HepG2 (cell line): Measurements from ENCODE around the gene XRCC3. TPM values are rescaled to one million over a fixed set of nuclear protein-coding genes. Genes with fewer than 3 reads are reported as not detected.
"Not testable (repeated sequence)": the region's sequence is repeated elsewhere in the genome, so short reads cannot be mapped to it uniquely, and the experiment has no call there.

Source experiments
- ATAC-seq: fragments of 200-7000 bp; cut with Tn5 transposase; 3 replicates; pipeline ENCODE4 v1.9.1; 2020; ENCODE audit warnings: mild to moderate bottlenecking, moderate library complexity
- BruUV-seq: library from RNA; stranded (reverse); fragments of 400-500 nt; replicated peaks from 2 replicates; lab custom pipeline; 2021; lab: Mats Ljungman, UMichigan
- CTCF ChIA-PET: fragments of 300-600 bp; formaldehyde crosslinking; extraction: SDS; loops from one replicate; lab custom pipeline; 2021; ENCODE audit warnings: low total read pairs, inconsistent platforms, low intra/inter-chr PET ratio; lab: Yijun Ruan, JAX
- POLR2A ChIA-PET: fragments of 350-600 bp; sonication (Branson Sonifier 250); formaldehyde crosslinking; loops from one replicate; lab custom pipeline; 2020; ENCODE audit warnings: antibody characterized with exemption, inconsistent platforms; lab: Yijun Ruan, JAX
- DNase-seq: peaks from one replicate; pipeline ENCODE4 v3.0.0-alpha.2; 2015; ENCODE audit warnings: low spot score
- FAIRE-seq: peaks from 3 replicates; lab custom pipeline; 2011; peaks lifted over from hg19 to GRCh38; lab: Jason Lieb, UNC
- H2AFZ ChIP-seq: one replicate; pipeline ENCODE4 v1.6.1; 2011; ENCODE audit warnings: low read length, inconsistent platforms
- H3K27ac ChIP-seq: fragments of 300-600 bp; 3 replicates; pipeline ENCODE4 v1.8.0; 2011; ENCODE audit warnings: mixed run types, mild to moderate bottlenecking, mixed read lengths, low read length, inconsistent platforms; ENCODE audit not compliant: insufficient read depth; ENCODE audit errors: extremely low read length
- H3K27me3 ChIP-seq, 2 experiments: fragments of 200-600 bp in 1 of 2; 2 replicates in 1 of 2; 3 replicates in 1 of 2; pipeline versions ENCODE4 v1.6.0 to v1.8.0; 2011; ENCODE audit warnings: low read length in 2 of 2, mild to moderate bottlenecking in 2 of 2, moderate library complexity in 2 of 2, inconsistent platforms in 1 of 2; ENCODE audit not compliant: insufficient read depth in 2 of 2, control insufficient read depth in 1 of 2
- H3K36me3 ChIP-seq, 2 experiments: fragments of 200-600 bp in 1 of 2; replicated peaks in 1 of 2; 2 replicates in 1 of 2; 3 replicates in 1 of 2; pipeline versions ENCODE4 v1.5.1 to v1.8.0; 2011; ENCODE audit warnings: low read length in 2 of 2, inconsistent platforms in 1 of 2; ENCODE audit not compliant: insufficient read depth in 2 of 2, control insufficient read depth in 1 of 2
- H3K4me1 ChIP-seq: 2 replicates; pipeline ENCODE4 v1.5.1; 2012; ENCODE audit warnings: low read length, inconsistent platforms; ENCODE audit not compliant: insufficient read depth
- H3K4me2 ChIP-seq: 2 replicates; pipeline ENCODE4 v1.6.0; 2011; ENCODE audit warnings: low read depth, low read length, inconsistent platforms
- H3K4me3 ChIP-seq, 3 experiments: fragments of 200-600 bp in 1 of 3; sonication (generic), shearing (Covaris generic) in 1 of 3; replicated peaks in 1 of 3; 2 replicates each; pipeline ENCODE4 v1.5.1; 2011 to 2016; ENCODE audit warnings: low read length in 3 of 3, inconsistent platforms in 2 of 3, low read depth in 2 of 3, mild to moderate bottlenecking in 2 of 3, control low read depth in 1 of 3, mixed read lengths in 1 of 3; ENCODE audit not compliant: insufficient read depth in 1 of 3
- H3K79me2 ChIP-seq: one replicate; pipeline ENCODE4 v1.6.1; 2011; ENCODE audit warnings: low read length, inconsistent platforms; ENCODE audit not compliant: insufficient read depth
- H3K9ac ChIP-seq: 2 replicates; pipeline ENCODE4 v1.6.0; 2011; ENCODE audit warnings: mild to moderate bottlenecking, low read depth, low read length, inconsistent platforms; ENCODE audit not compliant: insufficient read depth
- H3K9me3 ChIP-seq: 2 replicates; pipeline ENCODE4 v1.5.1; 2012; ENCODE audit warnings: mild to moderate bottlenecking, low read length
- H4K20me1 ChIP-seq: 2 replicates; pipeline ENCODE4 v1.6.0; 2011; ENCODE audit warnings: inconsistent platforms, mild to moderate bottlenecking, low read length, moderate library complexity; ENCODE audit not compliant: insufficient read depth
- GLI4 ChIP-seq: sonication (generic); formaldehyde crosslinking; IDR thresholded peaks from 2 replicates; pipeline ENCODE4 v1.5.1; 2020; ENCODE audit warnings: missing genetic modification reagents, mild to moderate bottlenecking, moderate library complexity, borderline replicate concordance
- GZF1 ChIP-seq: sonication (generic); formaldehyde crosslinking; IDR thresholded peaks from 2 replicates; pipeline ENCODE4 v1.5.1; 2020; ENCODE audit warnings: mild to moderate bottlenecking, missing genetic modification reagents
- MEIS2 ChIP-seq: sonication (generic); formaldehyde crosslinking; IDR thresholded peaks from 2 replicates; pipeline ENCODE4 v1.9.0; 2021; ENCODE audit warnings: mild to moderate bottlenecking, missing genetic modification reagents
- MIXL1 ChIP-seq: IDR thresholded peaks from 2 replicates; pipeline ENCODE4 v1.6.1; 2016
- NONO ChIP-seq, 2 experiments: fragments of 450-650 bp in 1 of 2; sonication (generic) in 1 of 2; formaldehyde crosslinking in 1 of 2; IDR thresholded peaks in 1 of 2; conservative IDR thresholded peaks in 1 of 2; 2 replicates each; pipeline versions ENCODE4 v1.6.1 to v1.8.0; 2017 to 2022; ENCODE audit warnings: mild to moderate bottlenecking in 1 of 2, missing genetic modification reagents in 1 of 2, moderate library complexity in 1 of 2
- PHF21A ChIP-seq: sonication (generic); formaldehyde crosslinking; IDR thresholded peaks from 2 replicates; pipeline ENCODE4 v1.5.0; 2020; ENCODE audit warnings: mild to moderate bottlenecking, missing genetic modification reagents
- RBFOX2 ChIP-seq: fragments of 200-400 bp; formaldehyde crosslinking; IDR thresholded peaks from 2 replicates; pipeline ENCODE4 v1.6.1; 2017; ENCODE audit warnings: low read depth, mild to moderate bottlenecking, low read length
- SIX1 ChIP-seq: sonication (generic); formaldehyde crosslinking; IDR thresholded peaks from 2 replicates; pipeline ENCODE4 v1.4.0; 2020; ENCODE audit warnings: missing genetic modification reagents, borderline replicate concordance
- SSRP1 ChIP-seq: IDR thresholded peaks from 2 replicates; pipeline ENCODE4 v1.6.1; 2016; ENCODE audit warnings: control low read depth
- ZFAT ChIP-seq: sonication (generic); formaldehyde crosslinking; conservative IDR thresholded peaks from 2 replicates; pipeline ENCODE4 v1.8.1; 2023; ENCODE audit warnings: missing genetic modification reagents, inconsistent platforms
- ZNF124 ChIP-seq: sonication (generic); formaldehyde crosslinking; IDR thresholded peaks from 2 replicates; pipeline ENCODE4 v1.4.0; 2020; ENCODE audit warnings: missing genetic modification reagents
- ZNF296 ChIP-seq: sonication (generic); formaldehyde crosslinking; conservative IDR thresholded peaks from 2 replicates; pipeline ENCODE4 v1.5.0; 2020; ENCODE audit warnings: mild to moderate bottlenecking, missing genetic modification reagents
- ZNF737 ChIP-seq: sonication (generic); formaldehyde crosslinking; IDR thresholded peaks from 2 replicates; pipeline ENCODE4 v1.5.0; 2020; ENCODE audit warnings: missing genetic modification reagents, mild to moderate bottlenecking, borderline replicate concordance
- ZNF75D ChIP-seq: sonication (generic); formaldehyde crosslinking; IDR thresholded peaks from 2 replicates; pipeline ENCODE4 v1.8.1; 2023; ENCODE audit warnings: missing genetic modification reagents, mild to moderate bottlenecking, borderline replicate concordance
- WGBS: methylation state at CpG from one replicate; pipeline ENCODE4 v1.1.6; 2017; ENCODE audit warnings: low lambda C conversion rate; 5-methylcytosine and 5-hydroxymethylcytosine counted together
- in situ Hi-C: cut with HindIII; loops from 2 replicates; pipeline ENCODE4 v1.10.0; 2017; ENCODE audit warnings: low pct_unique_long_range_greater_than_20kb; ENCODE audit not compliant: extremely low pct_ligation_motif_present
- intact Hi-C: fragments of 100-400 bp; cut with micrococcal nuclease; formaldehyde crosslinking; loops from one replicate; pipeline ENCODE4 v1.10.0; 2022; ENCODE audit not compliant: unreplicated experiment
- polyA plus RNA-seq, 8 experiments: library from polyadenylated mRNA; depleted of rRNA in 3 of 8; stranded (reverse) in 7 of 8; unstranded in 1 of 8; fragments of >200 nt; fragmentation: Illumina TruSeq in 4 of 8; extraction: Trizol in 4 of 8; gene quantifications; 2 replicates each; pipeline versions ENCODE4 v1.2.1 to v1.2.3, GENCODE V29; 2011 to 2016; ENCODE audit warnings: low read depth in 4 of 8, missing spikeins in 1 of 8, mixed read lengths in 1 of 8; ENCODE audit not compliant: insufficient read depth in 1 of 8
- total RNA-seq, 5 experiments: library from RNA; depleted of rRNA; stranded (reverse); fragments of >200 nt; fragmentation: Illumina TruSeq; extraction: Trizol; gene quantifications; 2 replicates each; pipeline ENCODE4 v1.2.3, GENCODE V29; 2016; ENCODE audit warnings: low read depth in 1 of 5

The XRCC3 gene
- total and polyA plus RNA-seq, 2 of the 13 experiments (the other 11 are each of a cell fraction or from before 2014, with no cell fraction given) = 5.4 to 25.8 TPM

- CTCF ChIA-PET, H4K20me1 ChIP-seq, intact Hi-C loops, in situ Hi-C loops, H3K9ac ChIP-seq, H3K27me3 ChIP-seq, H2AFZ ChIP-seq, H3K4me2 ChIP-seq, BruUV-seq, H3K4me1 ChIP-seq, H3K9me3 ChIP-seq, FAIRE-seq, H3K79me2 ChIP-seq, DNase-seq, H3K4me3 ChIP-seq, H3K27ac ChIP-seq, ATAC-seq: not testable (repeated sequence)
- 100% methylated on average over 5 of the region's 5 CpGs for WGBS
- H3K36me3 ChIP-seq = peaks cover 13 to 63% of the 10 kb centered on the region in 2 experiments
- POLR2A ChIA-PET = interaction anchor here (0.7 kb wide), 1 partner anchor 183 kb away, joined by 3 read pairs; no protein-coding TSS in a partner anchor
These were observed 23.6 kb downstream of the XRCC3 start for GRCh38 chr14:103691655-103692054.

- H2AFZ ChIP-seq = no peak overlapping the region
- FAIRE-seq = no peak
- WGBS = 96% methylated on average over 7 of the region's 8 CpGs
- intact Hi-C loops (no loop called here), in situ Hi-C loops (no loop called here)
- H4K20me1 ChIP-seq = no peaks in the 10 kb centered on the region
- peaks cover 14 to 71% of the 10 kb centered on the region in 2 experiments for H3K36me3 ChIP-seq
- no peak overlapping the region for H3K27ac ChIP-seq
- H3K79me2 ChIP-seq = no peaks in the 10 kb centered on the region
- H3K9me3 ChIP-seq = no peaks in the 10 kb centered on the region
- POLR2A ChIA-PET = interaction anchor here (0.6 kb wide), 1 partner anchor 62 kb away, joined by 3 read pairs; no protein-coding TSS in a partner anchor
- H3K9ac ChIP-seq = no peak overlapping the region
- DNase-seq = no peak
- no peak for ATAC-seq
- H3K4me3 ChIP-seq = no peak overlapping the region
- no TSS peak for BruUV-seq
- TF ChIP-seq GLI4 (CRISPR knock-in tag) (no peak), MEIS2 (no peak), PHF21A (CRISPR knock-in tag) (no peak), SSRP1 (CRISPR knock-in tag) (no peak), SIX1 (CRISPR knock-in tag) (no peak), GZF1 (CRISPR knock-in tag) (no peak), ZFAT (no peak), RBFOX2 (no peak), NONO (IDR thresholded peaks at IDR 0.05) (no peak), NONO (CRISPR knock-in tag; conservative IDR thresholded peaks at IDR 0.05) (no peak), ZNF296 (CRISPR knock-in tag) (no peak), MIXL1 (no peak), ZNF75D (CRISPR knock-in tag) (no peak), ZNF124 (CRISPR knock-in tag) (no peak), ZNF737 (CRISPR knock-in tag) (no peak)
- no peak overlapping the region for H3K4me2 ChIP-seq
- H3K4me1 ChIP-seq = no peaks in the 10 kb centered on the region
- CTCF ChIA-PET = no interaction called here
- no peaks in the 10 kb centered on the region for H3K27me3 ChIP-seq
These were observed 24.9 kb downstream of the XRCC3 start for GRCh38 chr14:103690332-103690731.
